GM12878 (cell line): Measurements from ENCODE around the gene EPB41.

Experiments used
- CREM ChIP-seq: IDR thresholded peaks from 2 replicates; pipeline ENCODE4 v1.6.1; 2014; ENCODE audit warnings: antibody characterized with exemption, low read depth
- DPF2 ChIP-seq: fragments of 450-650 bp; IDR thresholded peaks from 2 replicates; pipeline ENCODE4 v1.6.1; 2017; ENCODE audit warnings: mild to moderate bottlenecking
- EP300 ChIP-seq, 2 experiments: fragments of 150-350 bp in 1 of 2; IDR thresholded peaks; 2 replicates each; pipeline ENCODE4 v1.6.1; 2011 to 2012; ENCODE audit warnings: low read depth in 2 of 2, low read length in 2 of 2, borderline replicate concordance in 1 of 2, improper control_type of control experiment in 1 of 2, inconsistent platforms in 1 of 2; ENCODE audit not compliant: control insufficient read depth in 1 of 2
- GABPA ChIP-seq: IDR thresholded peaks from 2 replicates; pipeline ENCODE4 v1.6.1; 2014; ENCODE audit warnings: antibody characterized with exemption, low read depth, mild to moderate bottlenecking, inconsistent platforms
- NR2C2 ChIP-seq: IDR thresholded peaks from 2 replicates; pipeline ENCODE4 v1.6.1; 2011; ENCODE audit warnings: borderline replicate concordance, low read depth; ENCODE audit not compliant: control insufficient read depth, insufficient read length
- POLR2A ChIP-seq: IDR thresholded peaks from 2 replicates; pipeline ENCODE4 v1.6.1; 2011; ENCODE audit warnings: low read depth, mild to moderate bottlenecking, low read length
- SIN3A ChIP-seq: IDR thresholded peaks from 2 replicates; pipeline ENCODE4 v1.6.1; 2012; ENCODE audit warnings: low read depth, low read length, improper control_type of control experiment

GRCh38 chr1:29134695-29135028 is 220.3 kb downstream of the EPB41 start:
- TF ChIP-seq NR2C2 (no peak), DPF2 (no peak), GABPA (no peak), CREM (no peak), SIN3A (no peak), EP300 (IDR thresholded peaks at IDR 0.05; ENCODE audit: borderline replicate concordance in 1 of 2, control insufficient read depth in 1 of 2, low read depth in 2 of 2, low read length in 2 of 2) (no peak), POLR2A (no peak)
